ENCODE measurements around the gene CHI3L2. TPM values are rescaled to one million over a fixed set of nuclear protein-coding genes. Genes with fewer than 3 reads are reported as not detected.

Gene CHI3L2
- total RNA-seq, 1 donor from 2014 or later = not detected

DNA sequence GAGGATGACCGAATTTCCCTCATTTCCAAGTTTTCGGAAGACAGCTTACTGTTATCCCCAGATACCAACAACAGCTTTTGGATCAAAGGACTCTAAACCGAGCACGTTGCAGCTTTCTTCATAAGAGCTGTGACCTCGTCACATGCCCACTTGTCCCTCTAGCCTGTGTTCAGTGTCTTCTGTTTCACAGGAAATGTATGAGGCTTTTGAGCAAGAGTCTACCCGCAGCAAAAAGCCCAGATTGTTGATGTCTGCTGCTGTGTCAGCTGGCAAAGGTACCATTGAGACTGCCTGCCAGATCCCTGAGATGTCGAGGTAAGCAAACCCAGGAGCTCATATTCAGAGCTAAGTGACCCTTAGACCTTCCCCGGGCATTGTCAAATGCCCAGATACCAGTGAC is 24.1 kb downstream of the CHI3L2 start:
- DNase-seq (ENCODE audit: low read depth, low spot score) = no peak

DNA sequence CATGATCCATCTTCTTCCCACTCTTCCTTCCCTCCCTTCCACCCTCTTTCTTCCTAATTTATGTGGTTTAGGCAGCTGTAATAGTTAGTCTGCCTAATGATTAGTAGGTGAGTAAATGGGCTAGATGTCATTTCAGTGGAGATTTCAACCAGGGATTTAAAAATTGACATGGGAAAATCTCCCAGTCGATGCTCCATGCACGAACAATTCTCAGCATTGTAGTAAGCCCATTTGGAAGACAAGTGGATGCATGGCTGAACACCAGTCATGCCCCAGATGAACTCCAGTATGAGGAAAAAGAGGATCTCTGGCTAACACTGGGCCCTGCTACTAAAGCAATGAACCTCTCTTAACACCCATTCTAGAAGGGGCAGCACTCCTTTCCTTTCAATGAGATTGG is 25.3 kb downstream of the CHI3L2 start:
- DNase-seq (ENCODE audit: low read depth, low spot score) = no peak

DNA sequence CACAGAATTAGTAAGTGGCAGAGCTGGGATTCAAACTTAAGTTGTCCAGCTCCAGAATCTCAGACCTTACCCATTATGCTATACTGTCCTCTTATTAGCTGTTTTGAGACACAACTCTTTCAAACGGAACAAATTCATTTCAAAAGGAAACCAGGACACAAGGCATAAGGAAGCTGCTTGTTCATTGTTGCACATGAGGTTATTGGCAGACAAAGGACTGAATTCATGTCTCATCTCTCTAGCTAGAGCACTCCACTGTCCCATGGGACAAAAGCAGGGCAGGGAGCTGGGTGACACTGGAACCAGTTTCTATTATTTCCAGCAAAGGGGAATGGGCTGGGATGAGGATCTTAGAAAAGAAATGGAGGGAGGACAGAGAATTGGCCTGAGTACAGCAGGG is 26.4 kb downstream of the CHI3L2 start:
- DNase-seq (ENCODE audit: low read depth, low spot score) = no peak

DNA sequence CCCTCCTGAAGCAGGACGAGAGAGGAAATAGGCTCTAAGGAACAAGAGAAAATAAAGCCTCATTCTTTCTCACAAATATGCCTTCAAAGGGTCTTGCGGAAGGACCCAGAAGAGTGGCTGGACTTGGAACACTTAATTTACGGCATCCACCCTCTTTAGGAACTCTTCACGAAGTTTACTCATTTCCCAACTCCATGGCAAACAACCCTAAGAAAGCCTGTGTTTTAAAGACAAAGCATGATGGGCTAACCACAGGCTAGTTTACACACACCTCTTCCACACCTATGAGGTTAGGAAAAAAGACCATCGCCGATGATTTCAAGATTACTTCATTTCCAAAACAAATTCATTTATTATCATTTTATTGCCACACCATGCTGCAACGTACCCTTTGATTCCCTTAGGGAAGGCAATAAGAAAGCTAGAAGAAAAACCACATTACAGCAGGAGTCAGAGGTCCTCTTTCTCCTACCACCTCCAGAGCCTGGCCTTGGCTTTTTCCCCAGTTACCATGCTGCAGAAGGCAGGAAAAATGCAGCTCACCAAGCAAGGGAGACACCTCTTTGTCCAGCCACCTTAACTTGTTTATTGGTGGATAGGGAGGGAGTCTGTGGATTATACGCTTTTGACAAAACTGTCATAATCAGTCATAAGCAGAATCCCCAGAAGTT is 29.6 kb downstream of the CHI3L2 start:
- DNase-seq (ENCODE audit: low read depth, low spot score) = no peak

DNA sequence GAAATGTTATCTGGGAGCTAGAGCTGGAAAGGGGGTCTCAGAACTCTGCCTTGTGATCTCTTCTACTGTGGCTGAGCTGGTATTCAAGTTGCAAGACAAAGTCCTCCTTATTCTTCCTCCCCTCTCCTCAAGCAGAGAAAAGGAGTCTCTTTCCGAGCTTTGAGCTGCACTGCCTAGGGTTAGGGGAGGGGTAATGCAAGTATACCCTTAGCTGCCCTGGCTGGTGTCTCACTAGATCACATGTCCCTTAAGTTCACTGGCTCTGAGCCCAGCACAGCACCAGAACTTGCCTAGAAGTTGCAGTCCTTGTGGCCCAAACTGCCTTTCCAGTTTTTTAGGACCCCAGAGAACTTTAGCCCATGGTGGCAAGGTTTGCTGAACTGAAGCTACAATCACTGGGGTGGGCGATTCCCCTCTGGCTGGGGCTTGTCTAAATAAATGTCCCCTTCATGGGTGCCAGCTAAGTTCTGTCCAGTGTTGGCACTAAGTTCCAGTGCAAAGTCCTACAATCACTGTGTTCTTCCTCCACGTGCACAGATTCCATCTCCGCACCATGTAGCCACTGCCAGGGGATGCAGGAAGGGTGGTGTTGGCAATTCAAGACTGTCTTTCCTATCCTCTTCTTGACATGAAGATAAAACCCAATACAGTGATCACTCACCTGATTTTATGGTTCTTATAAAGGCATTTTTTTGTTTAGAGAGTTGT is 40.4 kb downstream of the CHI3L2 start:
- no peak for DNase-seq (ENCODE audit: low read depth, low spot score)

DNA sequence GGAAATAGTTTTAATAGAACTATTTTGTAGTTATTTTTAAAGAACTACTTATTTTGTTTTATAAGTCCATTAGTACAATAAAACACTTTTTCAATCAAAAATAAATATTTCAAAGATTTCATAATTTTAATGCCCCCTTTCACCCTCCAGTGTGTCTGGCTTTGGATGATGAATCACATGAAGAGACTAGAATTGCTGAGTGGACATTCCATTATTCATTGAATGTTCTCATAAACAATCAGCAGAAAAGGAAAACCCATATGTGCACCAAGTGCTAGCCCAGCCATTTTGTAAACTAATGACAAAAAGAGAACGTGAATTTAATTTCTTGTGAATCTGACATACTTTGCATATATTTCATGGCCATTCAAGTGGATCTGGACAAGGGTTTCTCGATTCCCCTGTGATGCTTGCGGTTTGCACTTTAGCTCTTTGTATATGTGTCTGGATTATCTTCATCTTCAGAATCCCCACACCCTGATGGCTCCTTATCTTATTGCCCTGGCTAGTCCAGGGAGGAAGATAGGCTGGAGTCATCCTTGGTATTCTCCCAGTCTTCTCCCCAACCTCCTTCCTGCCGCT is 42.4 kb downstream of the CHI3L2 start:
- DNase-seq (ENCODE audit: low read depth, low spot score) = no peak

DNA sequence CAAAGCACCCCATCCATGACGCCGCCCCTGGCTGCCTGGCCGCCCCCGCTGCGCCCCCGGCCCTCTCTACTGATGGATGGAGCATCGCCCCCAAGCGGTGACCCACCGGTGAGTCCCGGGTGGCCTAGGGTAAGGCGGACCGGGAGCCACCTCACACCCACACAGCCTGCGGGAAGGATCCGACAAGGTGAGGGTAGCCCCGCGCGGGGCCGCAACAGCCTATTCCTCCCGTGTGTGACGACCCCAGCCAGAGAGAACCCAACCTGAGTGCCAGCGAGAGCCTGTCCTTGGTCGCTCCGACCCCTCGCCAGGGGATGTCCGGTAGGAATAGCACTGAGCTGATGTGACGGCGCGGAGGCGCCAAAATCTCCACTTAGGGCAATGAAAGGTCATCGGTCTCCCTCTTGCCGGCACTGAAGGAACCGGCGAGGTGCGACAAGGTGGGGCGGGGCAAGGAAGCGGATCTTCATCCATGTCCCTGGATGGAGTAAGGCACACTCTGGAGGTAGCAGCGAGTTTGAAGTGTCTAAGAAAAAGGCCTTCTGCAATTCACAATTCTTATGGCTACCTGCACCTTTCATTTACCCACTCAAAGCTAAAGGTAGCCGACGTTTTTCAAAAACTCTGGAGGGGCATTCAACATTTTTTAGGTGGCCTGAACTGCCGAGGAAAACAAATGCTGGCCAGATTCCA is 43.4 kb downstream of the CHI3L2 start:
- no peak for DNase-seq (ENCODE audit: low read depth, low spot score)

DNA sequence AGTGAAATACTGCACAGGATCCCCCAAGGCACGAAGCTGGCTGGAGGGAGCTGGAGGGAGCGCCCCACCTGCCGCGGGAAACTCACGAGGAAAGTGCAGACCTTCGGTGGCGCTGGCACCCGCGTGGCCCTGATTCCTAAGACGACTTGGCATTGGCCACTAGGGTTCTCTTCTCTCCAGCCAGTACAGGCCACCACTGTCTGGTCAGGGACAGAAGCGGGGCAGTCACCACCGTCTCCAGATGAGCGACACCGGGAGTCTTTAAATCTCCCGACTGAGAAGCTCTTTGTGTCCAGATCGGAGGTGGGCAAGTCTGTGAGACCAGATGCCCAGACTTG is 43.9 kb downstream of the CHI3L2 start:
- DNase-seq (ENCODE audit: low read depth, low spot score) = no peak

DNA sequence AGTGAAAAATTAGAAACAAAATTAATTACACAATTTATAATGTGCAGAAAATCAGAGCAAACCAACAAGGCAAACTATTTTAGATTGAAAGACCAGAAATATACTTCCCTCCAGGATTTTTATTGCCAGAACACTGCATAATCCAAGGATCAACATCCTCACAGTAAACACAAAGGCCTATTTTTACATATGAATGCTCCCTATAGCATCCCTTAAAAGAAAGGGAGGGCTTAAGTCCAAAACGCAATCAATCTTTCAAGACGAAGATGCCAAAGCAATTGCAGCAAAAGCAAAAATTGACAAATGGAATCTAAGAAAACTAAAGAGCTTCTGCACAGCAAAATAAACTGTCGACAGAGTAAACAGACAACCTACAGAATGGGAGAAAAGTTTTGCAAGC is 44.6 kb downstream of the CHI3L2 start:
- no peak for DNase-seq (ENCODE audit: low read depth, low spot score)

DNA sequence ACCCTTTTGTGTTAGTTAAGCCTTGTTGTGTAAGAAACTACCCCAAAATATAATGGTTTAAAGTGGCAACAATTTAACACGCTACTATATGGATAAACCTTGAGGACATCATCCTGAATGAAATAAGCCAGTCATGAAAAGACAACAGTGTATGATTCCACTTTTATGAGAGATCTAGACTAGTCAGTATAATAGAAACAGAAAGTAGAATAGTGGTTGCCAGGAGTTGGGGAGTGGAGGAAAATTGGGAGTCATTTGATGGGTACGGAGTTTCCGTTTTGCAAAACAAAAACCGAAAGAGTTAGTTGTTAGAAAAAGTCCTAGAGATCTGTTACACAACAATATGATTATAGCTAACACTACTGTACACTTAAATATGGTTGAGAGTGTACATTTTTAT is 47.1 kb downstream of the CHI3L2 start:
- no peak for DNase-seq (ENCODE audit: low read depth, low spot score)

DNA sequence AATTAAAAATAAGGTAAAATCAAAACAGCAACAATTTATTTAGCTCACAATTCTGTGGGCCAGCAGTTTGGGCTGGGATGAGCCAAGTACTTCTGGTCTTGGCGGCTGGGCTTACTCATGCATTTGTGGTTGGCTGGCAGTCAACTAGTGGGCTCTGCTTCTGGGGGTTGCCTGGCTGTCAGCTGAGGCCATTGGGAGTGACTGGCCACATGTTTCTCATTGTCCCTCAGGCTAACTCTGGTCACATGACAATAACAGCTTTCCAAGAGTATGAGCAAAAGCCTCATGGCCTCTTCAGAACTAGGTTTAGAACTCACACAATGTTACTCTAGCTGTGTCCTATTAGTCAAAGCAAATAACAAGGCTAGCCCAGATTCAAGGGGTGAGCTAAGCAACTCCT is 47.6 kb downstream of the CHI3L2 start:
- no peak for DNase-seq (ENCODE audit: low read depth, low spot score)

DNA sequence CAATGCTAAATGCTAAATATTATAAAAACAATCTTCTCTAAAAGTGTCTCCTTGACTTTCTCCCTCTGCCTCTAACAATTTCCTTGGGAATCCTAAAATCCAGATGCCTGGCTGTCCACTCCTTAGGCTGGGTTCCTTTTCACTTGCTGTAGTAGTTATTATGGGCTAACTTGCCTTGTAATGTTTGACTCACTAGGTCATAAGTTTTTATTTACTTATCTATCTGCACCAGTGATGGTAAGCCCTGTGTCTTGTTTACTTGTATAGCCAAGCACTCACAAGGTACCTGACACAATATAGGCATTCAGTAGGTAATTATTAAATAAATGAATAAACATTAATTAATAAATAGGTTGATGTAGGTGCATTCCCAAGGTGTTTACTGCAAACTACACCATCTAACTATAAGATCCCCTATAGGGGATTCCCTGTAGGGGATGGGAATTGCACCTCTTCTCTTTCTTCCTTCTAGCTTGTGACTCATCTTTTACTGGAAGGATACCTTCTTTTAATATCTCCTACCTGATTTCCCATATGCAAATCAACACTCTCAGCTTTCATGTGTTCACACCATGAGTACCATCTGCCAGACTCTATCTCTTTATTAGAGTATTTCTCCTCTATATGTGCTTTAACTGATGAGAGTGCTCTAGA is 48.4 kb downstream of the CHI3L2 start:
- no peak for DNase-seq (ENCODE audit: low read depth, low spot score)

DNA sequence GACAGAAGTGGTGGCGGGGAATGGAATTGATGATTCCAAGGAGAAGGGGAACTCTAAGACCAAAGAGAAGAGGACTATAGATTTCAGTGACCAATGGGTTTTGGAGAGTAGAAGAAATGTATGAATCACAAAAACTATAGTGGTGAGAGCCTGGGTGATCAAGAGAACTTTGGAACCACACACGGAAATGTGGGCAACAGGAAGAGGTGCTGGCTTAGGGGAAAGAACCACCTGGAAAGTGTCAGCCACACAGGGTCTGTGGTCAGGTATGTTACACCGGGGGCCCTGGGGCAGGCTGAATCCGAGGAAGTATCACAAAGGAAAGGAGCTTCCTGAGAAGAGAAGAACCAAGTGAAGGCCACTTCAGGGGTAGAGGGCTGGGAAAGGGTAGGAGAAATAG is 51.6 kb downstream of the CHI3L2 start:
- no peak for DNase-seq (ENCODE audit: low read depth, low spot score)

DNA sequence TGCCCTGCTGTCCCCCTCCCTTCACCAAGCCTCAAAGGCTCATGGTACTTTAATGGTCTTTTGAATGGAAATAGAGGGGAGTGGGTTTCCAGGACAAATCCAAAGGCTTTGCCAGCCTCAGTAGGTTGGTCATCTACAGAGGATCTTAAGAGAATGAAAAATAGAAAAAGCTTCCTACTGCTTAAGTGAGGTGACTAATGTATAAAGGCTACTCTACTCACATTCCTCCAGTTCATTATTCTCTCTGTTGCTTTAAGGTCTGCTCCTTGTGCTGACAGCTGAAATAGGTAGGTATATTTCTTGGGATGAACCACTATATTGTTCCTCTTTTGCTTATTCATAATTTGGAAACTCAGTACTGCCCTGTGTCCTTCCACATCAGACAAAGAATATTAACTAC is 52.8 kb downstream of the CHI3L2 start:
- no peak for DNase-seq (ENCODE audit: low read depth, low spot score)

DNA sequence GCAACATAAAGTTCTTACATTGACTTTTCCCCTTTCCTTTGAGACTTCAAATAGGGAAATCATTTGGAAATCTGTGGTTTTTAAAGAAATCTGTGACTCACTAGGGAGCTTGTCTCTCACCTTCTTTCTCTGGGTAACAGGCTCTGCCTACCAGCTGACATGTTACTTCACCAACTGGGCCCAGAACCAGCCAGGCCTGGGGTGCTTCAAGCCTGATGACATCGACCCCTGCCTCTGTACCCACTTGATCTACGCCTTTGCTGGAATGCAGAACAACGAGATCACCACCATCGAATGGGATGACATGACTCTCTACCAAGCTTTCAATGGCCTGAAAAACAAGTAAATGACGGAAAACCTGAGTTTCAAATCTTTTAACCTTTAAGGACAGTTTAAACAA is 53.9 kb downstream of the CHI3L2 start:
- no peak for DNase-seq (ENCODE audit: low read depth, low spot score)

DNA sequence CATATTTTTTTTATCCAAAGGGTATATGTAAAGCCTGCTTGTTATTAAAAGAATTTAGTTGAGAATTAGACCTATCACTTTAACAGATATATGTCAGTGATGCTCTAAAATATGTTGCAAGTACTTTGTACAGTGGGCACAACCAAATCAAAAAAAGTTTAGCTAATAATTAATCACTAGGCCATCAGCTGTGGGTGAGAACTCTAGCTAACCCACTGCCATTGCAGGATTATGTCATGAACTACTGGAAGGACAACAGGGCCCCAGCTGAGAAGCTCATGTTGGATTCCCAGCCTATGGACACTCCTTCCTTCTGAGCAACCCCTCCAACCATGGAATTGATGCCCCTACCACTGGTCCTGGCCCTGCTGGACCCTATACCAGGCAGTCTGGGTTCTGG is 56.3 kb downstream of the CHI3L2 start:
- no peak for DNase-seq (ENCODE audit: low read depth, low spot score)

DNA sequence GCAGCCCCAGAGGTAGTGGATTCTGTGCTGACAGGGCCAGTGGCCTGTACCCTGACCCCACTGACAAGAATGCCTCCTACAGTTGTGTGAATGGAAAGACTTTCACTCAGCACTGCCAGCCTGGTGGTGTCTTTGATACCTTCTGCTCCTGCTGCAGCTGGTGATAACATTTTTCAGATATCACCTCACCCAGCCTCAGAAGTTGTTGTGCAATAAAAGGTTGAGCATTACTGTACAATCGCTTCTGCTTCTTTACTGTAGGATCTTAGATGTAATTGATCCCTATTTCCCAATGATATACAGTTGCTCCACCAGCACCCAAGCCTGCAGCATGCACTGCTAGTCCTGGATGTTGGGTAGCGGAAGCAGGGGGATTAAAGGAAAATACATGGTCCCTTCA is 58.4 kb downstream of the CHI3L2 start:
- no peak for DNase-seq (ENCODE audit: low read depth, low spot score)

DNA sequence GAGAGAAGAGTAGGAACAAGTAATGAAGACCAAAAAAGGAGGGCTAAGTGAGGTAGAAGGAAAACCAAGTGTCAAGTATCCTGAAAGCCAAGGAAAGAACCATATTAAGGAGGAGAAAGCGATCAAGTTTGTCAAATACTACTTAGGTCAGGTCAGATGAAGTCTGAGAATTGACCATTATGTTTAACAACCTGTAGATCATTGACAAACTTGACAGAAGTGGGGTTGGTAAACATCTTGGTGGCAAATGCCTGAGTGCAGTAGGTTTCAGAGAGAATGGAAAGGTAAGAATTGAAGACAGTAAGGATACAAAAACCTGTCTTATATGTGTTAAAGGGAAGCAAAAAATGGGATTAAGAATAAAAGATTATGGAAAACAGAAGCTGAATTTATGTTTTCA is 59.4 kb downstream of the CHI3L2 start:
- no peak for DNase-seq (ENCODE audit: low read depth, low spot score)

DNA sequence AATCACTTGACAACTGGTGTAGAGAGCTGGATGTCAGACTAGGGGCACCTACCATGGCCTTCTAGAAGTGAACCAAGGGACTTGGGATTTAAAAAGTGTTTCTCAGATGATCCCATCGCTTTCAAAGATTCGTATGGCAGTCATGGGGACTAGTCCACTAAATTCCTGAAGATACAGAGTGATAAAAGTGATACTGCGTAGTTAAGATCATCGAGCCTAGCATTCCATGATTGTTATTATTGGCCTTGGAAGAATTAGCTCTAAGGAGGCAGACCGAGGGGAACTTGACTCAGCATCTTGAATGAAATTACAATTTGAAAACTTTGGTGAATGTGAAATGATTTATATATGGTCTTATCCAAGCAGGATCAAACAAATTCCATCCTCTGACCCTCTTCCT is 61.9 kb downstream of the CHI3L2 start:
- DNase-seq (ENCODE audit: low read depth, low spot score) = no peak

DNA sequence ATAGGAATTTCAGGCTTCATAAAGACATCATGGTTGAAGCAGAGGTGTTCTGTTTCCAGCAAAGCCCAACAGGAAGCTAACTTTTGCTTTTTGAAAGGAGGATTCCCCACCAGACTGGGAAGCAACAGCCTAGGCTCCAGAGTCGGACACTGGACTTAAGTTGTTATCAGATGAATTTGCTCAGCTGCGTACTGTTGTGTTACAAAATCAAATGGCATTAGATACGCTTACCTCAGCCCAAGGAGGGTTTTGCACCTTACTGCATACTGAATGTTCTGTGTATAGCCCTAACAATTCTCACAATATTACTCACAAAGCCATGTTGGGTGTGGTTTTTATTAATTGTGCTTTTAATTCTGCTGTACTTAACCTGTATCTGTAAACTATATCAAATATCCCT is 62.6 kb downstream of the CHI3L2 start:
- no peak for DNase-seq (ENCODE audit: low read depth, low spot score)

DNA sequence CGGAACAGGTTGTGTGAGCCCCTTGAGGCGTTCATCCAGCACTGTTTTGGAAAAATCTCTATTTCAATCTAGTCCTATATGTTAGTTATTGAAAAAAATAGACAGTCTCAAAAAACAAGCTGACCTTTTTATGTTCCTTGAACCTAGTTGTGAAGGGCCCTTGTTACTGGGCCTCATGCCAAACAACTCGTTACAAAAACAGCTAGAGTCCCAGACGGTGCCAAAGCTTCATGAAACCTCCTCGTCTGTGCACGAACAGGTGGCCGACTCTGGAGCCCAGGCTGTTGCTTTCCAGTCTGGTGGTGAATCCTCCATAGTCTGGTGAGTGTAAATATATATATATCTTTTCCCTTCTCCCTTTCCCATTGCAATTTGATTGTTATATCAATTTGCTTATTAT is 63.1 kb downstream of the CHI3L2 start, which contains the start of gene CHIA:
Gene CHIA (plus strand): TSS at position 222 of the 400 bp plus-strand sequence. CDS start 19,617 bp downstream, outside the sequence.
- no peak for DNase-seq (ENCODE audit: low read depth, low spot score)
